GM19240 (cell line): ENCODE measurements around the gene MAGEH1.

Experiments
- DNase-seq: peaks from one replicate; pipeline ENCODE4 v3.0.0; 2011; ENCODE audit warnings: low spot score; ENCODE audit not compliant: insufficient read length

The MAGEH1 gene

DNA sequence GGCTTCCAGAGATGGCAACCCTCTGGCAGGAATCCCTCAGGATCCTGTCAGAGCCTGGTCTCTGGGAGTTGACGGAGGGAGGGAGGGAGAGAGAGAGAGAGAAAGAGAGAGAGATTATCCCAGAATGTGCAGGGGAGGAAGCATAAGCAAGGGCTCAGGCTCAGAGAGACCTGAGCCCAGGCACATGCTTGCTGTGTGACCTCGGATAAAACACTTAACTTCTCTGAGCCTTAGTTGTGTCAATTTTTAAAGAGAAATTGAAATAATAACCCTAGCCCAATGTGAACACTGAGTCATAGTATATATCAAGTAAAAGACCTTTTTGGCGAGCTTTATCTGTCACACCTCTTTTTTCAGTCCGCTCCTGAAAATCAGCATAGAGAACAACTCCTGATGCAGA lies 38.2 kb downstream of the MAGEH1 start:
- DNase-seq = no peak

DNA sequence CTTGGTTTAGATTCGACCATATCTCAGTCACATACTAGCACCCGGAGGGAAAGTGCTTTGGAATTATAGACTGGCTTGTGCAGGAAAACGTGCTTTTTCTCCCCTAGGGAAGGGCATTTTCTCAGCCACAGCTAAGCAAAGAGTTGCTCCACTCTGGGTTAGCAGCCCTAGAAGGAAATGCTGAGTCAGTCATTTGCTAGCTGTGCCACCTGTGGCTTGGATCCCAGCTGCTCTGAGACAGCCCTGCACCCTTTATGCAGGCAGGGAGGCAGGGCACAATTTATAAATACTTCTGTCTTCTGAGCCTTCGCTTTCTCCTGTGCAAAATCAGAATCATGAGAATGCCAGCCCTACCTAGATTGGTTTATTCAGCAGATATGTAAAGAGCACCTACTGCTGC lies 39.0 kb downstream of the MAGEH1 start:
- DNase-seq = no peak
